GM23248 (cell line): Measurements from ENCODE around the gene IFT57.

Experiments
- EZH2 ChIP-seq: fragments of 200-600 bp; sonication (generic); IDR thresholded peaks from 2 replicates; pipeline ENCODE4 v1.6.1; 2018; ENCODE audit warnings: antibody characterized with exemption, mild to moderate bottlenecking; ENCODE audit not compliant: insufficient read depth, poor library complexity, severe bottlenecking
- EZH2phosphoT487 ChIP-seq: fragments of 200-600 bp; sonication (generic); IDR thresholded peaks from 2 replicates; pipeline ENCODE4 v1.6.1; 2018; ENCODE audit warnings: antibody characterized with exemption, moderate library complexity, mild to moderate bottlenecking, low read depth; ENCODE audit not compliant: insufficient read depth

GRCh38 chr3:108242776-108243175, 20.6 kb upstream of the IFT57 start:
- no peak for TF ChIP-seq EZH2phosphoT487
- TF ChIP-seq EZH2, result no peak
